ENCODE measurements around the gene NLGN1. TPM values are rescaled to one million over a fixed set of nuclear protein-coding genes. Genes with fewer than 3 reads are reported as not detected.

Gene NLGN1
- total RNA-seq, 3 donors from 2014 or later = 0.43 to 14.3 (median 2.0) TPM

DNA sequence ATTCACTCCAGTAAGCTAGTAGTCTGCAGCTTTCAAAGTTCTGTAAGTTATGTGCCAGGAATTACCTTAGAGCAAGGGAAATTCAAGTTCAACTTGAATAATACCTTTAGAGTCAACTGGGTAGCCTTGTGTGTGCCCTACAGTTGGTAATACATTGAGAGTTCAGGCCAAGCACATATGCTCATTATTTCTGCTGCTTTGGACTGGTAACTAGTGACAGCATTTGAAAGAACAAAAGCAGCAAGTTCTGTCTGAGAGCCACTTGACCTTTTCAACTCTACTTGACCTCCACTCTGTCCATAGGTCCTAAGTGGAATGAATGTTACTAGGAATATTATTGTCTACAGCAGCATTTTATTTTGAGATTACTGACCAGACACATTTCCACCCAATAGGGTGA is 723.5 kb downstream of the NLGN1 start:
- ATAC-seq (no peak), DNase-seq (no peak)
- no peak overlapping the region for H3K4me3 ChIP-seq
- intact Hi-C loops (cut with DNase I, micrococcal nuclease) = no loop called here
- no peaks in the 10 kb centered on the region for H3K36me3 ChIP-seq (ENCODE audit: low read depth)
- TF ChIP-seq, protein P1, sequence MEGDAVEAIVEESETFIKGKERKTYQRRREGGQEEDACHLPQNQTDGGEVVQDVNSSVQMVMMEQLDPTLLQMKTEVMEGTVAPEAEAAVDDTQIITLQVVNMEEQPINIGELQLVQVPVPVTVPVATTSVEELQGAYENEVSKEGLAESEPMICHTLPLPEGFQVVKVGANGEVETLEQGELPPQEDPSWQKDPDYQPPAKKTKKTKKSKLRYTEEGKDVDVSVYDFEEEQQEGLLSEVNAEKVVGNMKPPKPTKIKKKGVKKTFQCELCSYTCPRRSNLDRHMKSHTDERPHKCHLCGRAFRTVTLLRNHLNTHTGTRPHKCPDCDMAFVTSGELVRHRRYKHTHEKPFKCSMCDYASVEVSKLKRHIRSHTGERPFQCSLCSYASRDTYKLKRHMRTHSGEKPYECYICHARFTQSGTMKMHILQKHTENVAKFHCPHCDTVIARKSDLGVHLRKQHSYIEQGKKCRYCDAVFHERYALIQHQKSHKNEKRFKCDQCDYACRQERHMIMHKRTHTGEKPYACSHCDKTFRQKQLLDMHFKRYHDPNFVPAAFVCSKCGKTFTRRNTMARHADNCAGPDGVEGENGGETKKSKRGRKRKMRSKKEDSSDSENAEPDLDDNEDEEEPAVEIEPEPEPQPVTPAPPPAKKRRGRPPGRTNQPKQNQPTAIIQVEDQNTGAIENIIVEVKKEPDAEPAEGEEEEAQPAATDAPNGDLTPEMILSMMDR (IDR thresholded peaks at IDR 0.05) = no peak
- H3K4me1 ChIP-seq (ENCODE audit: low read depth) = no peaks in the 10 kb centered on the region
- no peaks in the 10 kb centered on the region for H3K9me3 ChIP-seq

DNA sequence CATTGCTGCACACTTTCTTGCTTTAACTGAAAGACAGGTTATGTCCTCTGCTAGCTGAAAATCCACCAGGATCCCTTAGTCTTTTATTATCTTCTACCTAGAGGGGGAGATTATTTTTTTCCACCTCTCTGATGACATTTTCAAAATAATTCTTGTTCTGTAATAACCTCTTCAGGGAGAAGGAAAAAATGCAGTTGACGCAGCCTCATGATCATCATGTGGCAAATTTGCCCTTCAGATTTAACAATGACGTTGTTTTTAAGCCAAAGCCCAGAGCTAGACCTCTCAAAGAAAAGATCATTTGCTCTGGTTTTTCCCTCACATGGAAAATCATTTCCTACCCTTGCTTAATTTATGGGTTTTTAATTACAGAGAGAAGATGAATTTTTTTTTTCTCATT is 724.9 kb downstream of the NLGN1 start:
- intact Hi-C loops (cut with DNase I, micrococcal nuclease) = no loop called here
- Histone ChIP-seq H3K4me1 (ENCODE audit: low read depth) (no peaks in the 10 kb centered on the region), H3K9me3 (no peaks in the 10 kb centered on the region), H3K36me3 (ENCODE audit: low read depth) (no peaks in the 10 kb centered on the region), H3K4me3 (no peak overlapping the region)
- DNase-seq (no peak), ATAC-seq (no peak)
- TF ChIP-seq, protein P1 (IDR thresholded peaks at IDR 0.05) = no peak

DNA sequence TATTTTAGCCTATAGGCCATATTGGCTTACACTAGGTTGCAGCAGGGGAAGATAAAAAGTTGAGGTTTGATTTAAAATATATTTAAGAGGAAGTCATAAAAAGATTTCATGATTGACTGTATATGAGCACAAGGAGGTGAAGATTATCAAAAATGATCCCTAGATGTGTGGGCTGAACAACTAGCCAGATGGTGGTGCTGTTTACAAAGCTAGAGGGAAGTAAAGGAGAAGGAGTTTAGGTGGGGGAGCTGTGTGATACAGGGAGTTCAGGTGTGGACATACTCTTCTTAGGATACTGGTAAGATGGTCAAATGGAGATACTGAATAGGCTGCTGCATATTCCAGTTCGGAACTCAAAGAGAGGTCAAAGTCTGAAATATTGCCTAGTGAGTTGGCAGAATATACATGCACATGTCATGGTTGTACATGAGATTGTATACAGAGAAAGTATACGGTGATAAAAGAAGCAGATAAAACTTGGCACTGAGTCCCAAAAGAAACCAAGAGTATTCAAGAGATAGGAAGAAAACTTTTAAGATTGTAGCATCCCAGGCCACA is 727.8 kb downstream of the NLGN1 start:
- no peak for ATAC-seq
- no peak for DNase-seq
- TF ChIP-seq, protein P1 (IDR thresholded peaks at IDR 0.05) = no peak
- Histone ChIP-seq H3K4me3 (no peak overlapping the region), H3K9me3 (no peaks in the 10 kb centered on the region), H3K4me1 (ENCODE audit: low read depth) (no peaks in the 10 kb centered on the region), H3K36me3 (ENCODE audit: low read depth) (no peaks in the 10 kb centered on the region)
- intact Hi-C loops (cut with DNase I, micrococcal nuclease) = no loop called here

DNA sequence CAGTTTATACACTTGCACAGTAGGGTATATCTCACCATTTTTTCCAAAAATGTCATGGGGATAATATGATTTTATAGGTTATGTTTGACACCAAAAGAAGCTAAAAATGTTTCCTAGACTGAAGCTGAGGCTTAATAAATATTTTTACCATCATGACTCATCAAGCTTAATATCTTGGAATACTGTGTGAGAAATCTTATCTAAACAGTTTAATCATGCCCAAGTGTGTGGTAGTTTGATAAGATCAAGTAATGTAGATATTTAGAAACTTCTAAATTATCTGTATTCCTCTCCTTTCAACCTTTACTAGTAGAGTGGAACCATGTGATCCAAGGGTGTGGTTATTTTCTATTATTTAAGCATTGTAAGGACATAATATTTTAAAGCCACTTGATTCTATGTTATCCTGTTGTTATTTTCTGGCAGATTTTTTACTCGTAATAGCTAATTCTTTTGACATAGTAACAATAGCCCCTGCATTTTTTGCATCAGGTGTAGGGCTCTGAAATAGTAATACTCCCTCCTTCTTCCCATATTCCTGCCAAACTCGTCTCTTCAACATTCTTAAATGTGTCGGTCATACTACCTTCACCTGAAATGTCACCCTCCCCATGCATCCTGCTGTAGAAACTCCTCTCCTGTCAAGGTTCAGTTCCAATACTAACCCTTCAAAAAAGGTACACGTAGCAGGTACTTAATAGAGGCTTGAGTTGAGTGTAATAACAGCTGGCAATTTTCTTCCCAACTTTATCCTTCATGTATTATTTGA is 729.6 kb downstream of the NLGN1 start:
- no peak for DNase-seq

DNA sequence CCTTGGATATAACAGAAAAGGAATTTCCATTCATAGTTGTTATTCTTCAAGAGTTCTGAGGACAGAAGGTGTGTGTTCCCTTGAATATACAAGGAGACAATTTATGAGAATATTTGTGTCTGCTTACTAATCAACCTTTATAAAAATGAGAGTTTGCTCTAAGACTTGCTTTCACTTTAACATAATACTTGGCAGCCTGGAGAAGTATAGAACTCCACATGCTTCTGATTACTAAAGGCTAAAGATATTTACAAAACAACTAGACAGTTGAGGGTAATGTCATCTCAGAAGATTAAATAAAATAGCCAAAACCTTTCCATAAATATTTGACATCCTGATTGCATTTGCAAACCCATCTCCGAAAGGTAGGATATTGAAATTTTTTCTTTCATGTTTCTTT is 734.5 kb downstream of the NLGN1 start:
- intact Hi-C loops (cut with DNase I, micrococcal nuclease) = no loop called here
- TF ChIP-seq, protein P1 (IDR thresholded peaks at IDR 0.05) = no peak
- DNase-seq (no peak), ATAC-seq (no peak)
- Histone ChIP-seq H3K4me3 (no peak overlapping the region), H3K36me3 (ENCODE audit: low read depth) (no peaks in the 10 kb centered on the region), H3K4me1 (ENCODE audit: low read depth) (no peaks in the 10 kb centered on the region), H3K9me3 (no peaks in the 10 kb centered on the region)

More for the DNA sequence above, 729.6 kb downstream of the NLGN1 start:
- TF ChIP-seq, protein P1 (IDR thresholded peaks at IDR 0.05) = no peak
- H3K9me3 ChIP-seq = no peaks in the 10 kb centered on the region
- H3K4me1 ChIP-seq (ENCODE audit: low read depth) = no peaks in the 10 kb centered on the region
- H3K4me3 ChIP-seq = no peak overlapping the region
- no peaks in the 10 kb centered on the region for H3K36me3 ChIP-seq (ENCODE audit: low read depth)
- intact Hi-C loops (cut with DNase I, micrococcal nuclease) = no loop called here
- no peak for ATAC-seq
